Stimulated activated CD4-positive, alpha-beta T cell treated with anti-CD3 and anti-CD28 coated beads, Interleukin-1b, Interleukin-23, amount 100 ng/mL, for 48 hours (primary cell): Measurements from ENCODE around the gene ANGEL1.

Experiments
- DNase-seq: peaks from one replicate; pipeline ENCODE4 v3.0.0-alpha.2; 2020

Gene ANGEL1

GRCh38 chr14:76814726-76815645, 2.3 kb upstream of the ANGEL1 start:
- no peak for DNase-seq

GRCh38 chr14:76812093-76812421, 625 bp downstream of the ANGEL1 start:
- DNase-seq, result no peak

- no peak for DNase-seq
Measured at GRCh38 chr14:76811561-76811960, 1.1 kb downstream of the ANGEL1 start.

GRCh38 chr14:76810953-76811400, 1.7 kb downstream of the ANGEL1 start:
- no peak for DNase-seq

- DNase-seq, result no peak
Measured at GRCh38 chr14:76810525-76810924, 2.2 kb downstream of the ANGEL1 start.

- no peak for DNase-seq
Measured at GRCh38 chr14:76808990-76809389, 3.7 kb downstream of the ANGEL1 start.

- no peak for DNase-seq
Measured at GRCh38 chr14:76808011-76808410, 4.7 kb downstream of the ANGEL1 start.

GRCh38 chr14:76806446-76806845, 6.2 kb downstream of the ANGEL1 start:
- no peak for DNase-seq

GRCh38 chr14:76793956-76794355, 18.7 kb downstream of the ANGEL1 start:
- no peak for DNase-seq

GRCh38 chr14:76793324-76793723, 19.4 kb downstream of the ANGEL1 start:
- no peak for DNase-seq

GRCh38 chr14:76792422-76792821, 20.3 kb downstream of the ANGEL1 start:
- no peak for DNase-seq

GRCh38 chr14:76786601-76787000, 26.1 kb downstream of the ANGEL1 start:
- DNase-seq, result no peak

- DNase-seq, result peak; percentile 59
Measured at GRCh38 chr14:76784881-76785280, 27.8 kb downstream of the ANGEL1 start.

GRCh38 chr14:76784266-76784874, 28.3 kb downstream of the ANGEL1 start:
- DNase-seq, result no peak

GRCh38 chr14:76782885-76783566, 29.7 kb downstream of the ANGEL1 start:
- no peak for DNase-seq

- DNase-seq, result no peak
Measured at GRCh38 chr14:76782115-76782884, 30.4 kb downstream of the ANGEL1 start.

GRCh38 chr14:76781648-76782051, 31.0 kb downstream of the ANGEL1 start:
- no peak for DNase-seq

GRCh38 chr14:76780875-76781647, 31.6 kb downstream of the ANGEL1 start:
- no peak for DNase-seq

GRCh38 chr14:76780360-76780759, 32.3 kb downstream of the ANGEL1 start:
- no peak for DNase-seq

GRCh38 chr14:76780058-76780345, 32.7 kb downstream of the ANGEL1 start:
- DNase-seq, result no peak

GRCh38 chr14:76779221-76780057, 33.2 kb downstream of the ANGEL1 start:
- DNase-seq, result no peak
